K562 (cell line): ENCODE measurements around the gene BAHD1. TPM values are rescaled to one million over a fixed set of nuclear protein-coding genes. Genes with fewer than 3 reads are reported as not detected.

Source experiments
- BACH1 ChIP-seq: fragments of 200-800 bp; sonication (Bioruptor generic); IDR thresholded peaks from 2 replicates; pipeline ENCODE4 v1.6.1; 2016; ENCODE audit warnings: missing genetic modification characterization, missing compliant biosample characterization
- FIP1L1 ChIP-seq: fragments of 200-400 bp; formaldehyde crosslinking; IDR thresholded peaks from 2 replicates; pipeline ENCODE4 v1.6.1; 2018; ENCODE audit warnings: mild to moderate bottlenecking, low read depth, low read length; ENCODE audit not compliant: poor library complexity, severe bottlenecking
- FOXM1 ChIP-seq, 2 experiments: fragments of 450-650 bp in 1 of 2; sonication (generic) in 1 of 2; formaldehyde crosslinking in 1 of 2; IDR thresholded peaks; 2 replicates each; pipeline versions ENCODE4 v1.6.1 to v1.9.0; 2017 to 2022; ENCODE audit warnings: low read depth in 2 of 2, mild to moderate bottlenecking in 2 of 2, missing genetic modification reagents in 1 of 2, moderate library complexity in 1 of 2
- HNRNPK ChIP-seq: fragments of 200-400 bp; formaldehyde crosslinking; IDR thresholded peaks from one replicate; pipeline ENCODE4 v1.6.1; 2018; ENCODE audit warnings: mild to moderate bottlenecking, low read depth, low read length; ENCODE audit not compliant: poor library complexity, severe bottlenecking
- IRF2 ChIP-seq: sonication (generic); formaldehyde crosslinking; IDR thresholded peaks from 2 replicates; pipeline ENCODE4 v1.8.1; 2022; ENCODE audit warnings: mild to moderate bottlenecking, missing genetic modification reagents
- KLF13 ChIP-seq: fragments of 450-650 bp; IDR thresholded peaks from 2 replicates; pipeline ENCODE4 v1.6.1; 2016; ENCODE audit warnings: missing genetic modification characterization, low read depth, mild to moderate bottlenecking, missing compliant biosample characterization, moderate library complexity, borderline replicate concordance
- KLF6 ChIP-seq: fragments of 250-450 bp; sonication (Bioruptor Pico); IDR thresholded peaks from 2 replicates; pipeline ENCODE4 v1.4.0; 2020; ENCODE audit warnings: mild to moderate bottlenecking, moderate library complexity, borderline replicate concordance
- L3MBTL2 ChIP-seq: fragments of 450-650 bp; IDR thresholded peaks from 2 replicates; pipeline ENCODE4 v1.6.1; 2016; ENCODE audit warnings: mild to moderate bottlenecking, moderate library complexity
- MAZ ChIP-seq, 2 experiments: fragments of 450-650 bp in 1 of 2; sonication (generic) in 1 of 2; formaldehyde crosslinking; IDR thresholded peaks in 1 of 2; conservative IDR thresholded peaks in 1 of 2; 2 replicates each; pipeline versions ENCODE4 v1.4.0 to v1.5.0; 2020; ENCODE audit warnings: mild to moderate bottlenecking in 1 of 2, missing genetic modification reagents in 1 of 2
- NR4A1 ChIP-seq, 2 experiments: fragments of 250-450 bp in 1 of 2; fragments of 450-650 bp in 1 of 2; sonication (Bioruptor Pico) in 1 of 2; IDR thresholded peaks; 2 replicates each; pipeline versions ENCODE4 v1.4.0 to v1.6.1; 2016 to 2020; ENCODE audit warnings: mild to moderate bottlenecking in 2 of 2, missing compliant biosample characterization in 1 of 2, missing genetic modification characterization in 1 of 2, moderate library complexity in 1 of 2
- NRF1 ChIP-seq, 2 experiments: fragments of 450-650 bp; IDR thresholded peaks in 1 of 2; conservative IDR thresholded peaks in 1 of 2; 2 replicates each; pipeline ENCODE4 v1.6.1; 2014; ENCODE audit warnings: mild to moderate bottlenecking in 2 of 2
- POLR2H ChIP-seq: IDR thresholded peaks from 2 replicates; pipeline ENCODE4 v1.6.1; 2016; ENCODE audit warnings: missing genetic modification characterization, low read depth, mild to moderate bottlenecking, control low read depth, missing compliant biosample characterization, moderate library complexity
- PRMT5 ChIP-seq: sonication (generic); formaldehyde crosslinking; IDR thresholded peaks from 2 replicates; pipeline ENCODE4 v1.5.0; 2020; ENCODE audit warnings: missing genetic modification reagents
- RBBP5 ChIP-seq: fragments of 200-600 bp; sonication (generic); IDR thresholded peaks from 2 replicates; pipeline ENCODE4 v1.6.1; 2012; ENCODE audit warnings: borderline replicate concordance, mild to moderate bottlenecking, low read length, control low read depth, inconsistent platforms; ENCODE audit not compliant: insufficient read depth, poor library complexity, severe bottlenecking
- STAT5B ChIP-seq: fragments of 250-450 bp; sonication (Bioruptor Pico); IDR thresholded peaks from 2 replicates; pipeline ENCODE4 v1.8.0; 2021; ENCODE audit warnings: mild to moderate bottlenecking, inconsistent platforms
- ZBTB17 ChIP-seq: fragments of 450-650 bp; formaldehyde crosslinking; IDR thresholded peaks from 2 replicates; pipeline ENCODE4 v1.4.0; 2020; ENCODE audit warnings: mild to moderate bottlenecking
- ZFPM2 ChIP-seq: fragments of 250-450 bp; sonication (Bioruptor Pico); IDR thresholded peaks from 2 replicates; pipeline ENCODE4 v1.5.1; 2022; ENCODE audit warnings: mild to moderate bottlenecking
- polyA plus RNA-seq, 8 experiments: library from polyadenylated mRNA; depleted of rRNA in 4 of 8; stranded (reverse) in 5 of 8; unstranded in 3 of 8; fragments of >200 nt; fragmentation: Nextera tagmentation in 2 of 8; fragmentation: Illumina TruSeq in 1 of 8; extraction: Ambion mirVana in 2 of 8; extraction: Trizol in 1 of 8; gene quantifications; 2 replicates each; pipeline versions ENCODE4 v1.2.1 to v1.2.3, GENCODE V29; 2011 to 2014; ENCODE audit warnings: inconsistent platforms in 1 of 8, missing spikeins in 1 of 8
- total RNA-seq, 7 experiments: library from RNA; depleted of rRNA in 6 of 7; stranded (reverse); fragments of >200 nt in 6 of 7; fragmentation: Illumina TruSeq in 2 of 7; extraction: Trizol in 2 of 7; gene quantifications; 2 replicates each; pipeline versions ENCODE4 v1.2.1 to v1.2.3, GENCODE V29; 2011 to 2021; ENCODE audit warnings: low replicate concordance in 1 of 7
- TF ChIP-seq, protein P1 (sequence below): sonication (generic); formaldehyde crosslinking; IDR thresholded peaks from 2 replicates; pipeline ENCODE4 v1.8.1; 2023; ENCODE audit warnings: mild to moderate bottlenecking, missing genetic modification reagents
- TF ChIP-seq, protein P2 (sequence below): fragments of 250-450 bp; sonication (Bioruptor Pico); IDR thresholded peaks from 2 replicates; pipeline ENCODE4 v1.8.0; 2022; ENCODE audit warnings: inconsistent platforms
- TF ChIP-seq, protein P3 (sequence below), 2 experiments: fragments of 200-800 bp in 1 of 2; sonication (Bioruptor generic) in 1 of 2; sonication (generic) in 1 of 2; formaldehyde crosslinking in 1 of 2; IDR thresholded peaks in 1 of 2; conservative IDR thresholded peaks in 1 of 2; 2 replicates each; pipeline versions ENCODE4 v1.5.0 to v1.6.1; 2016 to 2020; ENCODE audit warnings: missing compliant biosample characterization in 1 of 2, missing genetic modification characterization in 1 of 2, missing genetic modification reagents in 1 of 2

BAHD1 gene
- total and polyA plus RNA-seq, 9 of the 15 experiments (the other 6 are each of a cell fraction or from before 2014, with no cell fraction given), result 0.55 to 38.5 (median 11.5) TPM

DNA sequence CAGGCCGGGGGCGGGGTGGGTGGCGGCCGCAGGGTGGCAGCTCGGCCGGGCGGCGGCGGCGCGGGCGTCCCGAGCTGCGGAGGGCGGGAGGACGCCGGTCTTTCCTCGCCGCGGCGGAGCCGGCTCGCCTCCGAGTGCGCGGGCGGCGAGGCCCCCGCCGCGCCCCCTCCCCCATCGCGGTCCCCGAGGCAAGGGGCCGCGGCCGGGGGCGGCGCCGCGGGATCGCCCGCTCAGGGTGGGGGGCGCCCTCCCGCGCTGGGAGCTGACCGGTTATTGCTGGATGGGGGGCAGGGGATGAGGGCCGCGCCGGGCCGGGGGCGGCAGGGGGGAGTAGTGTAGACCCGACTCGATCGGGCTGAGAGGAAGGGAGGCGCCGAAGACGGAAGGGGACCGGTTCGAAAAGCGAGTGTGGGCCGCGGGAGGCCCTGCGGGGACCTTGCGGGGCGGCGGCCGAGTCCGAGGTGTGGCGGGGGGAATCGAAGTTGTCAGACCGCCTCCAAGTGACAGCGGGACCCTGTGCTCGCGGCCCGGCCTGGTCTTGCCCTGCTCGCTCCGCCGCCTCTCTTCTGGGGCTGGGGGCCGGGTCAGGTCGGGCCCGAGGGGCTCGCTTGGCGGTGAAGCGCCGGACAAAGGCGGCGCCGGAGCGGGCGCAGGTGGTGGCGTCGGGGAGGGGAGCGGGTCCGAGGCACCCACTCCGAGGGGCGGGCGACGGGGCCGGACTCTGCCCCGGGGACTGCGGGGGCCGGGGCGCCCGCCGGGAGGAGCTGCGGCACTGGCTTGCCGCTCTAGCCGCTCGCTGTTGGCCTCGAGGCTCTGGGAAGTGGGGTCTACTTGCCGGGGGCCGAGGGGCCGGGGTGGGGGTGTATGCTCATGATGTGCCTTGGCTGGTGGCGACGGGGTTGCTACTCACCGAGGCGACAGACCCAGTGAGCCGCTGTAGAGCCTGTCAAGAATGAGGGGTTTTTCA lies 1.1 kb downstream of the BAHD1 start (continued):
- TF ChIP-seq KLF13 (tag) (no peak), L3MBTL2 (0 out of 2 replicates have a peak, but pooled peaks have one; percentile 14), FOXM1 (IDR thresholded peaks at IDR 0.05; ENCODE audit: low read depth) (no peak), FOXM1 (CRISPR knock-in tag; IDR thresholded peaks at IDR 0.05; ENCODE audit: low read depth) (0 out of 2 replicates have a peak, but pooled peaks have one; percentile 68), ZBTB17 (CRISPR knock-in tag) (no peak), MAZ (CRISPR knock-in tag; conservative IDR thresholded peaks at IDR 0.05 in 1 of 2, IDR thresholded peaks at IDR 0.05 in 1 of 2) (peak; percentile 35 to 45; a peak in 1 of 4 replicates), KLF6 (CRISPR knock-in tag) (no peak), NRF1 (conservative IDR thresholded peaks at IDR 0.05 in 1 of 2, IDR thresholded peaks at IDR 0.05 in 1 of 2) (no peak), BACH1 (tag) (no peak), STAT5B (CRISPR knock-in tag) (no peak), NR4A1 (CRISPR knock-in tag; IDR thresholded peaks at IDR 0.05) (no peak), NR4A1 (tag; IDR thresholded peaks at IDR 0.05) (no peak), PRMT5 (no peak), RBBP5 (peak; percentile 59), ZFPM2 (CRISPR knock-in tag) (no peak), FIP1L1 (no peak), HNRNPK (no peak), POLR2H (tag) (no peak), IRF2 (no peak)
- TF ChIP-seq, protein P1, sequence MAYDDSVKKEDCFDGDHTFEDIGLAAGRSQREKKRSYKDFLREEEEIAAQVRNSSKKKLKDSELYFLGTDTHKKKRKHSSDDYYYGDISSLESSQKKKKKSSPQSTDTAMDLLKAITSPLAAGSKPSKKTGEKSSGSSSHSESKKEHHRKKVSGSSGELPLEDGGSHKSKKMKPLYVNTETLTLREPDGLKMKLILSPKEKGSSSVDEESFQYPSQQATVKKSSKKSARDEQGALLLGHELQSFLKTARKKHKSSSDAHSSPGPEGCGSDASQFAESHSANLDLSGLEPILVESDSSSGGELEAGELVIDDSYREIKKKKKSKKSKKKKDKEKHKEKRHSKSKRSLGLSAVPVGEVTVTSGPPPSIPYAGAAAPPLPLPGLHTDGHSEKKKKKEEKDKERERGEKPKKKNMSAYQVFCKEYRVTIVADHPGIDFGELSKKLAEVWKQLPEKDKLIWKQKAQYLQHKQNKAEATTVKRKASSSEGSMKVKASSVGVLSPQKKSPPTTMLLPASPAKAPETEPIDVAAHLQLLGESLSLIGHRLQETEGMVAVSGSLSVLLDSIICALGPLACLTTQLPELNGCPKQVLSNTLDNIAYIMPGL (CRISPR knock-in tag), result no peak
- TF ChIP-seq, protein P2, sequence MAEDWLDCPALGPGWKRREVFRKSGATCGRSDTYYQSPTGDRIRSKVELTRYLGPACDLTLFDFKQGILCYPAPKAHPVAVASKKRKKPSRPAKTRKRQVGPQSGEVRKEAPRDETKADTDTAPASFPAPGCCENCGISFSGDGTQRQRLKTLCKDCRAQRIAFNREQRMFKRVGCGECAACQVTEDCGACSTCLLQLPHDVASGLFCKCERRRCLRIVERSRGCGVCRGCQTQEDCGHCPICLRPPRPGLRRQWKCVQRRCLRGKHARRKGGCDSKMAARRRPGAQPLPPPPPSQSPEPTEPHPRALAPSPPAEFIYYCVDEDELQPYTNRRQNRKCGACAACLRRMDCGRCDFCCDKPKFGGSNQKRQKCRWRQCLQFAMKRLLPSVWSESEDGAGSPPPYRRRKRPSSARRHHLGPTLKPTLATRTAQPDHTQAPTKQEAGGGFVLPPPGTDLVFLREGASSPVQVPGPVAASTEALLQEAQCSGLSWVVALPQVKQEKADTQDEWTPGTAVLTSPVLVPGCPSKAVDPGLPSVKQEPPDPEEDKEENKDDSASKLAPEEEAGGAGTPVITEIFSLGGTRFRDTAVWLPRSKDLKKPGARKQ (CRISPR knock-in tag), result no peak
- TF ChIP-seq, protein P3, sequence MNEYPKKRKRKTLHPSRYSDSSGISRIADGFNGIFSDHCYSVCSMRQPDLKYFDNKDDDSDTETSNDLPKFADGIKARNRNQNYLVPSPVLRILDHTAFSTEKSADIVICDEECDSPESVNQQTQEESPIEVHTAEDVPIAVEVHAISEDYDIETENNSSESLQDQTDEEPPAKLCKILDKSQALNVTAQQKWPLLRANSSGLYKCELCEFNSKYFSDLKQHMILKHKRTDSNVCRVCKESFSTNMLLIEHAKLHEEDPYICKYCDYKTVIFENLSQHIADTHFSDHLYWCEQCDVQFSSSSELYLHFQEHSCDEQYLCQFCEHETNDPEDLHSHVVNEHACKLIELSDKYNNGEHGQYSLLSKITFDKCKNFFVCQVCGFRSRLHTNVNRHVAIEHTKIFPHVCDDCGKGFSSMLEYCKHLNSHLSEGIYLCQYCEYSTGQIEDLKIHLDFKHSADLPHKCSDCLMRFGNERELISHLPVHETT (CRISPR knock-in tag; conservative IDR thresholded peaks at IDR 0.05 in 1 of 2, IDR thresholded peaks at IDR 0.05 in 1 of 2), result no peak
